Panc1 (cell line): ENCODE results near the gene ACP3. TPM values are rescaled to one million over a fixed set of nuclear protein-coding genes. Genes with fewer than 3 reads are reported as not detected.

Experiments
- ATAC-seq: fragments of 200-7000 bp; cut with Tn5 transposase; 2 replicates; pipeline ENCODE4 v1.9.1; 2020; ENCODE audit warnings: mild to moderate bottlenecking, moderate library complexity
- BruUV-seq: library from RNA; stranded (reverse); fragments of 400-500 nt; replicated peaks from 2 replicates; lab custom pipeline; 2021; lab: Mats Ljungman, UMichigan
- CTCF ChIA-PET: fragments of 300-600 bp; sonication (Branson Sonifier 250); formaldehyde crosslinking; loops from one replicate; lab custom pipeline; 2022; ENCODE audit warnings: antibody characterized with exemption; lab: Charles Lee
- POLR2A ChIA-PET: fragments of 300-600 bp; sonication (Branson Sonifier 250); formaldehyde crosslinking; loops from one replicate; lab custom pipeline; 2022; ENCODE audit warnings: antibody characterized with exemption; lab: Charles Lee
- DNase-seq: peaks from one replicate; pipeline ENCODE4 v3.0.0-alpha.2; 2010; ENCODE audit warnings: low read depth, low spot score
- H3K27ac ChIP-seq: 2 replicates; pipeline ENCODE4 v1.5.1; 2011; ENCODE audit warnings: mild to moderate bottlenecking, low read length, inconsistent platforms
- H3K27me3 ChIP-seq: fragments of 200-500 bp; sonication (Bioruptor generic); 2 replicates; pipeline ENCODE4 v1.6.0; 2014; ENCODE audit warnings: low read length, inconsistent platforms; ENCODE audit not compliant: control insufficient read depth, insufficient read depth
- H3K36me3 ChIP-seq: fragments of 200-500 bp; sonication (Bioruptor generic); 2 replicates; pipeline ENCODE4 v1.5.1; 2014; ENCODE audit warnings: inconsistent platforms, mild to moderate bottlenecking, low read length, moderate library complexity; ENCODE audit not compliant: control insufficient read depth, insufficient read depth
- H3K4me1 ChIP-seq: 2 replicates; pipeline ENCODE4 v1.5.1; 2011; ENCODE audit warnings: inconsistent platforms, mild to moderate bottlenecking, low read length, moderate library complexity; ENCODE audit not compliant: control insufficient read depth, insufficient read depth
- H3K4me3 ChIP-seq, 2 experiments: 2 replicates each; pipeline ENCODE4 v1.5.1; 2011 to 2012; ENCODE audit warnings: low read depth in 2 of 2, low read length in 2 of 2, mild to moderate bottlenecking in 2 of 2, inconsistent platforms in 1 of 2, moderate library complexity in 1 of 2
- H3K9me3 ChIP-seq: fragments of 200-500 bp; sonication (Bioruptor generic); 2 replicates; pipeline ENCODE4 v1.5.1; 2014; ENCODE audit warnings: low read depth, mild to moderate bottlenecking, inconsistent platforms, low read length, moderate library complexity; ENCODE audit not compliant: control insufficient read depth, insufficient read depth
- POLR2AphosphoS5 ChIP-seq: IDR thresholded peaks from 2 replicates; pipeline ENCODE4 v1.6.1; 2012; ENCODE audit warnings: mild to moderate bottlenecking, low read depth, low read length, moderate library complexity
- SIN3A ChIP-seq: IDR thresholded peaks from 2 replicates; pipeline ENCODE4 v1.6.1; 2012; ENCODE audit warnings: low read depth, mild to moderate bottlenecking, low read length, moderate library complexity, borderline replicate concordance; ENCODE audit not compliant: insufficient read depth
- TCF7L2 ChIP-seq: IDR thresholded peaks from 2 replicates; pipeline ENCODE4 v1.6.1; 2011; ENCODE audit warnings: mild to moderate bottlenecking, low read depth, low read length, inconsistent platforms
- in situ Hi-C: cut with HindIII; loops from 2 replicates; pipeline ENCODE4 v1.10.0; 2016; ENCODE audit warnings: low sequenced_read_pairs, low pct_unique_long_range_greater_than_20kb
- intact Hi-C: fragments of 100-400 bp; cut with micrococcal nuclease; formaldehyde crosslinking; loops from one replicate; pipeline ENCODE4 v1.10.0; 2022; ENCODE audit not compliant: unreplicated experiment
- total RNA-seq: library from RNA; stranded (reverse); gene quantifications from one replicate; pipeline ENCODE4 v1.2.1, GENCODE V29; 2021; ENCODE audit not compliant: unreplicated experiment
- TF ChIP-seq, protein P1 (sequence below): fragments of 450-650 bp; IDR thresholded peaks from 2 replicates; pipeline ENCODE4 v1.5.1; 2017; ENCODE audit warnings: mild to moderate bottlenecking
- TF ChIP-seq, protein P2 (sequence below), 2 experiments: IDR thresholded peaks; 2 replicates each; pipeline ENCODE4 v1.6.1; 2011 to 2012; ENCODE audit warnings: low read depth in 2 of 2, control low read depth in 1 of 2, low read length in 1 of 2, mild to moderate bottlenecking in 1 of 2, moderate library complexity in 1 of 2; ENCODE audit not compliant: insufficient read depth in 1 of 2

Gene ACP3
- total RNA-seq, 1 experiment from 2014 or later = not detected

DNA sequence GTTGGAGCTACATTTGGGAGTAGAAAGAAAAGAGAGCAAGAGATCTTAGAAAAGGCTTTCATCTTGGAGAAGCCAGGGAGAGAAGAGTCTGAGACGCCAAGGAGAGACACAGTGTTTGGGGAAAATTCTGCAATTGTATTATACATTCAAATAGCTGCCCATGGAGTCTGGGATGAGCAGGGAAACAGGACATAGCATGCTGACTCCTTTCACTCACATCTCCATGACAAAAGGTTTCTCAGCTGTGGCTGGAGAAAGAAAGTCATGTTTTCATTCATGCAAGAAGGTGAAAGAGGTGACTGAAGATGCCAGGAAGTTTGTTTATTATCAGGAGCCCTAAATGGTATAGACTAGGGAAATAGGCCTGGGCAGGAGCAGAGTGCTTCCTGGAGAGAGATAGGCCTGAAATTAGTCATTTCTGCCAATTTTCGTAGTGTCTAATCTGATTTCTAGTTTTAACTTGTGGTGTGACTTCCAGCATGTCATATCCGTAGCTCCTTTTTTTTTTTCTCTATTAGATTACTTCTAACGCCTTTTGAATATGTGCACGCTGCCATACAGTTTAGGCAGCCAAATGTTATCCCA lies 34.1 kb downstream of the ACP3 start:
- TF ChIP-seq POLR2AphosphoS5 = no peak
- TF ChIP-seq, protein P1, sequence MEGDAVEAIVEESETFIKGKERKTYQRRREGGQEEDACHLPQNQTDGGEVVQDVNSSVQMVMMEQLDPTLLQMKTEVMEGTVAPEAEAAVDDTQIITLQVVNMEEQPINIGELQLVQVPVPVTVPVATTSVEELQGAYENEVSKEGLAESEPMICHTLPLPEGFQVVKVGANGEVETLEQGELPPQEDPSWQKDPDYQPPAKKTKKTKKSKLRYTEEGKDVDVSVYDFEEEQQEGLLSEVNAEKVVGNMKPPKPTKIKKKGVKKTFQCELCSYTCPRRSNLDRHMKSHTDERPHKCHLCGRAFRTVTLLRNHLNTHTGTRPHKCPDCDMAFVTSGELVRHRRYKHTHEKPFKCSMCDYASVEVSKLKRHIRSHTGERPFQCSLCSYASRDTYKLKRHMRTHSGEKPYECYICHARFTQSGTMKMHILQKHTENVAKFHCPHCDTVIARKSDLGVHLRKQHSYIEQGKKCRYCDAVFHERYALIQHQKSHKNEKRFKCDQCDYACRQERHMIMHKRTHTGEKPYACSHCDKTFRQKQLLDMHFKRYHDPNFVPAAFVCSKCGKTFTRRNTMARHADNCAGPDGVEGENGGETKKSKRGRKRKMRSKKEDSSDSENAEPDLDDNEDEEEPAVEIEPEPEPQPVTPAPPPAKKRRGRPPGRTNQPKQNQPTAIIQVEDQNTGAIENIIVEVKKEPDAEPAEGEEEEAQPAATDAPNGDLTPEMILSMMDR = no peak
- TF ChIP-seq SIN3A = no peak
- TF ChIP-seq TCF7L2 = no peak
- TF ChIP-seq, protein P2, sequence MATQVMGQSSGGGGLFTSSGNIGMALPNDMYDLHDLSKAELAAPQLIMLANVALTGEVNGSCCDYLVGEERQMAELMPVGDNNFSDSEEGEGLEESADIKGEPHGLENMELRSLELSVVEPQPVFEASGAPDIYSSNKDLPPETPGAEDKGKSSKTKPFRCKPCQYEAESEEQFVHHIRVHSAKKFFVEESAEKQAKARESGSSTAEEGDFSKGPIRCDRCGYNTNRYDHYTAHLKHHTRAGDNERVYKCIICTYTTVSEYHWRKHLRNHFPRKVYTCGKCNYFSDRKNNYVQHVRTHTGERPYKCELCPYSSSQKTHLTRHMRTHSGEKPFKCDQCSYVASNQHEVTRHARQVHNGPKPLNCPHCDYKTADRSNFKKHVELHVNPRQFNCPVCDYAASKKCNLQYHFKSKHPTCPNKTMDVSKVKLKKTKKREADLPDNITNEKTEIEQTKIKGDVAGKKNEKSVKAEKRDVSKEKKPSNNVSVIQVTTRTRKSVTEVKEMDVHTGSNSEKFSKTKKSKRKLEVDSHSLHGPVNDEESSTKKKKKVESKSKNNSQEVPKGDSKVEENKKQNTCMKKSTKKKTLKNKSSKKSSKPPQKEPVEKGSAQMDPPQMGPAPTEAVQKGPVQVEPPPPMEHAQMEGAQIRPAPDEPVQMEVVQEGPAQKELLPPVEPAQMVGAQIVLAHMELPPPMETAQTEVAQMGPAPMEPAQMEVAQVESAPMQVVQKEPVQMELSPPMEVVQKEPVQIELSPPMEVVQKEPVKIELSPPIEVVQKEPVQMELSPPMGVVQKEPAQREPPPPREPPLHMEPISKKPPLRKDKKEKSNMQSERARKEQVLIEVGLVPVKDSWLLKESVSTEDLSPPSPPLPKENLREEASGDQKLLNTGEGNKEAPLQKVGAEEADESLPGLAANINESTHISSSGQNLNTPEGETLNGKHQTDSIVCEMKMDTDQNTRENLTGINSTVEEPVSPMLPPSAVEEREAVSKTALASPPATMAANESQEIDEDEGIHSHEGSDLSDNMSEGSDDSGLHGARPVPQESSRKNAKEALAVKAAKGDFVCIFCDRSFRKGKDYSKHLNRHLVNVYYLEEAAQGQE (IDR thresholded peaks at IDR 0.05; ENCODE audit: insufficient read depth in 1 of 2, low read depth in 2 of 2, low read length in 1 of 2) = no peak
- POLR2A ChIA-PET = no interaction called here
- peaks cover 2% of the 10 kb centered on the region; the same call in 1 of the 2 replicates for H3K27me3 ChIP-seq
- no peak overlapping the region for H3K4me3 ChIP-seq
- CTCF ChIA-PET = interaction anchor here (0.6 to 1.3 kb wide), 5 partner anchors 8 to 340 kb away, joined by 3 to 10 read pairs (median 5); no protein-coding TSS in a partner anchor
- no peak overlapping the region for H3K27ac ChIP-seq
- no peaks in the 10 kb centered on the region for H3K36me3 ChIP-seq
- BruUV-seq = no TSS peak
- ATAC-seq (no peak), DNase-seq (no peak)
- intact Hi-C loops = no loop called here
- in situ Hi-C loops = no loop called here
- no peaks in the 10 kb centered on the region for H3K9me3 ChIP-seq
- H3K4me1 ChIP-seq = no peaks in the 10 kb centered on the region

DNA sequence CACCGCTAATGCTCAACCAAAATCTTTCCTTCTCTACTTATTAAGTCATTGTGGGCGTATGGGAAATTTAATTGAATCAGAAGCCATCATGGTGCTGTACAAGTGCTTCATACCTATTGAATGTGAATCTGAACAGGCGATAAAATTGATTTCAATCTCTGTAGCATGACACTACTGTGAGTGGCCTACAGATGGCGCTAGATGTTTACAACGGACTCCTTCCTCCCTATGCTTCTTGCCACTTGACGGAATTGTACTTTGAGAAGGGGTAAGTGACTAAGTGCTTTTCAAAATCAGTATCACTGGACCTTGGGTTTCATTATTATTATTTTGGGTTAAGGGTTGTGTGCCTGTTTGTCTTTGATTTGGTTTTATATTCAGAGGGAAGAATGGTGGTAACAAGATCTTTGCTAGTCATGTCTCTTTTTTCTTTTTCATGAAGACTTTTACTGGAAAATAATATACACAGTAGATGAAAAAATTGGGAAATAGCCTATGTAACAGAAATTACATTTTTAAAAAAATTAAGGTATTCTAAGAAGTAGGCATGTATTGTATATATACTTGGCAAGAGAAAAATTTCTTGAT lies 35.4 kb downstream of the ACP3 start:
- TF ChIP-seq TCF7L2 (no peak), SIN3A (no peak), POLR2AphosphoS5 (no peak)
- TF ChIP-seq, protein P1 = peak; percentile 91
- TF ChIP-seq, protein P2 (IDR thresholded peaks at IDR 0.05; ENCODE audit: insufficient read depth in 1 of 2, low read depth in 2 of 2, low read length in 1 of 2) = no peak
- intact Hi-C loops (loop anchor here (1.0 to 2.0 kb wide), 2 partner anchors 47 to 288 kb away; no protein-coding TSS in a partner anchor), in situ Hi-C loops (no loop called here)
- BruUV-seq = no TSS peak
- DNase-seq = peak; percentile 36
- H3K9me3 ChIP-seq = no peaks in the 10 kb centered on the region
- ChIA-PET CTCF (no interaction called here), POLR2A (no interaction called here)
- peak; percentile 84 for ATAC-seq
- H3K4me3 ChIP-seq = no peak overlapping the region
- no peak overlapping the region for H3K27ac ChIP-seq
- H3K27me3 ChIP-seq = peaks cover 2% of the 10 kb centered on the region; the same call in 1 of the 2 replicates
- no peaks in the 10 kb centered on the region for H3K36me3 ChIP-seq
- no peaks in the 10 kb centered on the region for H3K4me1 ChIP-seq
